Activated T-cell treated with anti-CD3 and anti-CD28 coated beads, Interleukin-2, amount 50 U/mL, for 24 hours (primary cell): Measurements from ENCODE around the gene FAM111B.

Source experiments
- DNase-seq: peaks from one replicate; pipeline ENCODE4 v3.0.0-alpha.2; 2020
- H3K27ac Mint-ChIP-seq: 2 replicates; pipeline ENCODE4 v1.8.0; 2020; ENCODE audit warnings: mild to moderate bottlenecking, mixed read lengths
- H3K27me3 Mint-ChIP-seq: 2 replicates; pipeline ENCODE4 v1.8.0; 2020; ENCODE audit warnings: mixed read lengths
- H3K36me3 Mint-ChIP-seq: 2 replicates; pipeline ENCODE4 v1.8.0; 2020; ENCODE audit warnings: low read depth, mixed read lengths
- H3K4me1 Mint-ChIP-seq: 2 replicates; pipeline ENCODE4 v1.8.0; 2020; ENCODE audit warnings: low read depth, mixed read lengths
- H3K4me3 Mint-ChIP-seq: 2 replicates; pipeline ENCODE4 v1.8.0; 2020; ENCODE audit warnings: mild to moderate bottlenecking, moderate library complexity, mixed read lengths
- H3K9me3 Mint-ChIP-seq: 2 replicates; pipeline ENCODE4 v1.8.0; 2020; ENCODE audit warnings: mixed read lengths

Gene FAM111B

GRCh38 chr11:59137190-59137589, 30.2 kb downstream of the FAM111B start:
- H3K36me3 Mint-ChIP-seq = peaks cover 50% of the 10 kb centered on the region
- DNase-seq = no peak
- no peak overlapping the region for H3K4me3 Mint-ChIP-seq
- no peaks in the 10 kb centered on the region for H3K27me3 Mint-ChIP-seq
- no peak overlapping the region for H3K27ac Mint-ChIP-seq
- H3K4me1 Mint-ChIP-seq = peaks cover 21% of the 10 kb centered on the region
- H3K9me3 Mint-ChIP-seq = peaks cover 1% of the 10 kb centered on the region

GRCh38 chr11:59138643-59139042, 31.6 kb downstream of the FAM111B start:
- Mint-ChIP-seq H3K27ac (no peak overlapping the region), H3K36me3 (peaks cover 50% of the 10 kb centered on the region), H3K9me3 (no peaks in the 10 kb centered on the region), H3K4me1 (peaks cover 32% of the 10 kb centered on the region), H3K4me3 (no peak overlapping the region), H3K27me3 (no peaks in the 10 kb centered on the region)
- no peak for DNase-seq

- Mint-ChIP-seq H3K9me3 (no peaks in the 10 kb centered on the region), H3K4me1 (peaks cover 45% of the 10 kb centered on the region), H3K27me3 (no peaks in the 10 kb centered on the region), H3K27ac (no peak overlapping the region), H3K4me3 (peak overlapping the region; percentile 94), H3K36me3 (peaks cover 52% of the 10 kb centered on the region)
- DNase-seq = no peak
Observed at GRCh38 chr11:59141191-59141590, 34.2 kb downstream of the FAM111B start.

- Mint-ChIP-seq H3K27me3 (no peaks in the 10 kb centered on the region), H3K4me1 (peaks cover 51% of the 10 kb centered on the region), H3K9me3 (no peaks in the 10 kb centered on the region), H3K4me3 (peak overlapping the region; percentile 94), H3K36me3 (peaks cover 59% of the 10 kb centered on the region), H3K27ac (peak overlapping the region; percentile 95)
- DNase-seq = no peak
Observed at GRCh38 chr11:59141673-59142460, 34.8 kb downstream of the FAM111B start.

GRCh38 chr11:59142530-59143507, 35.8 kb downstream of the FAM111B start, which contains the start of gene FAM111A:
Gene FAM111A (plus strand): TSS chr11:59142856. CDS start chr11:59148873, 6,017 bp downstream.
- Mint-ChIP-seq H3K27me3 (no peaks in the 10 kb centered on the region), H3K4me1 (peaks cover 59% of the 10 kb centered on the region), H3K9me3 (no peaks in the 10 kb centered on the region), H3K4me3 (peak within 1 kb of the TSS; percentile 94), H3K36me3 (peaks cover 61% of the 10 kb centered on the region), H3K27ac (peak within 1 kb of the TSS; percentile 95)
- peak; percentile 86 for DNase-seq

- H3K4me1 Mint-ChIP-seq = peaks cover 64% of the 10 kb centered on the region
Observed at GRCh38 chr11:59144096-59144495, 37.1 kb downstream of the FAM111B start.

GRCh38 chr11:59144579-59145345, 37.7 kb downstream of the FAM111B start:
- Mint-ChIP-seq H3K4me1 (peaks cover 66% of the 10 kb centered on the region), H3K9me3 (no peaks in the 10 kb centered on the region), H3K27me3 (no peaks in the 10 kb centered on the region), H3K36me3 (peaks cover 70% of the 10 kb centered on the region), H3K27ac (peak overlapping the region; percentile 95), H3K4me3 (peak overlapping the region; percentile 94)
- peak; percentile 78 for DNase-seq

More at GRCh38 chr11:59144096-59144495, 37.1 kb downstream of the FAM111B start:
- no peaks in the 10 kb centered on the region for H3K9me3 Mint-ChIP-seq
- H3K27ac Mint-ChIP-seq = peak overlapping the region; percentile 95
- no peaks in the 10 kb centered on the region for H3K27me3 Mint-ChIP-seq
- H3K36me3 Mint-ChIP-seq = peaks cover 67% of the 10 kb centered on the region
- H3K4me3 Mint-ChIP-seq = peak overlapping the region; percentile 94
- no peak for DNase-seq

- H3K27ac Mint-ChIP-seq = peak overlapping the region; percentile 95
- H3K9me3 Mint-ChIP-seq = no peaks in the 10 kb centered on the region
- no peaks in the 10 kb centered on the region for H3K27me3 Mint-ChIP-seq
- peak overlapping the region; percentile 94 for H3K4me3 Mint-ChIP-seq
- no peak for DNase-seq
- H3K36me3 Mint-ChIP-seq = peaks cover 75% of the 10 kb centered on the region
- H3K4me1 Mint-ChIP-seq = peaks cover 70% of the 10 kb centered on the region
Observed at GRCh38 chr11:59145534-59145933, 38.5 kb downstream of the FAM111B start.

- Mint-ChIP-seq H3K4me1 (peaks cover 51% of the 10 kb centered on the region), H3K27me3 (no peaks in the 10 kb centered on the region), H3K9me3 (no peaks in the 10 kb centered on the region), H3K36me3 (peaks cover 78% of the 10 kb centered on the region), H3K4me3 (peak overlapping the region; percentile 32), H3K27ac (peak overlapping the region; percentile 94)
- DNase-seq = no peak
Observed at GRCh38 chr11:59151761-59152160, 44.7 kb downstream of the FAM111B start.

- Mint-ChIP-seq H3K36me3 (peaks cover 71% of the 10 kb centered on the region), H3K27ac (peak overlapping the region; percentile 94), H3K4me3 (peak overlapping the region; percentile 32), H3K27me3 (no peaks in the 10 kb centered on the region), H3K4me1 (peaks cover 45% of the 10 kb centered on the region), H3K9me3 (no peaks in the 10 kb centered on the region)
- DNase-seq = no peak
Observed at GRCh38 chr11:59152312-59152951, 45.4 kb downstream of the FAM111B start.

GRCh38 chr11:59154610-59155009, 47.6 kb downstream of the FAM111B start:
- peaks cover 51% of the 10 kb centered on the region for H3K36me3 Mint-ChIP-seq
- H3K27ac Mint-ChIP-seq = no peak overlapping the region
- no peak for DNase-seq
- no peaks in the 10 kb centered on the region for H3K27me3 Mint-ChIP-seq
- no peaks in the 10 kb centered on the region for H3K9me3 Mint-ChIP-seq
- no peak overlapping the region for H3K4me3 Mint-ChIP-seq
- H3K4me1 Mint-ChIP-seq = peaks cover 37% of the 10 kb centered on the region

GRCh38 chr11:59157433-59157832, 50.4 kb downstream of the FAM111B start:
- no peak overlapping the region for H3K4me3 Mint-ChIP-seq
- H3K36me3 Mint-ChIP-seq = peaks cover 24% of the 10 kb centered on the region
- H3K27ac Mint-ChIP-seq = no peak overlapping the region
- no peak for DNase-seq
- no peaks in the 10 kb centered on the region for H3K9me3 Mint-ChIP-seq
- H3K27me3 Mint-ChIP-seq = peaks cover 7% of the 10 kb centered on the region
- peaks cover 17% of the 10 kb centered on the region for H3K4me1 Mint-ChIP-seq

- no peaks in the 10 kb centered on the region for H3K9me3 Mint-ChIP-seq
- DNase-seq = no peak
- peaks cover 7% of the 10 kb centered on the region for H3K27me3 Mint-ChIP-seq
- H3K4me1 Mint-ChIP-seq = peaks cover 7% of the 10 kb centered on the region
- peaks cover 14% of the 10 kb centered on the region for H3K36me3 Mint-ChIP-seq
- H3K27ac Mint-ChIP-seq = no peak overlapping the region
- H3K4me3 Mint-ChIP-seq = no peak overlapping the region
Observed at GRCh38 chr11:59158206-59159068, 51.4 kb downstream of the FAM111B start.
